ENCODE results near the gene SCARF2.

GRCh38 chr22:20380486-20380885, 57.1 kb downstream of the SCARF2 start:
- TF ChIP-seq CTCF (conservative IDR thresholded peaks at IDR 0.05; ENCODE audit: low read depth in 2 of 2) (no peak), CREB1 (CRISPR knock-in tag; IDR thresholded peaks at IDR 0.05; ENCODE audit: low read depth) (no peak), POLR2AphosphoS5 (IDR thresholded peaks at IDR 0.05; ENCODE audit: low read depth) (no peak)

Data from GM23338 (cell line).